PFSK-1 (cell line): ENCODE data around the gene NPIPB12. TPM values are rescaled to one million over a fixed set of nuclear protein-coding genes. Genes with fewer than 3 reads are reported as not detected.
"Not testable (repeated sequence)": the region's sequence is repeated elsewhere in the genome, so short reads cannot be mapped to it uniquely, and the experiment has no call there.

ENCODE experiments used
- FOXP2 ChIP-seq: optimal IDR thresholded peaks from 2 replicates; pipeline ENCODE3; 2011; ENCODE audit warnings: borderline replicate concordance, control low read depth, inconsistent platforms; ENCODE audit not compliant: insufficient read depth; ENCODE audit errors: extremely low read length, extremely low read depth
- POLR2AphosphoS5 ChIP-seq: IDR thresholded peaks from 2 replicates; pipeline ENCODE4 v1.6.1; 2012; ENCODE audit warnings: low read depth, mild to moderate bottlenecking, control low read depth, low read length, moderate library complexity
- REST ChIP-seq, 2 experiments: IDR thresholded peaks; 2 replicates each; pipeline versions ENCODE4 v1.6.1 to v1.8.0; 2011 to 2012; ENCODE audit warnings: low read depth in 2 of 2, low read length in 2 of 2, control low read depth in 1 of 2, inconsistent platforms in 1 of 2, mild to moderate bottlenecking in 1 of 2, moderate library complexity in 1 of 2; ENCODE audit not compliant: insufficient read depth in 1 of 2
- TAF1 ChIP-seq: IDR thresholded peaks from 2 replicates; pipeline ENCODE4 v1.6.1; 2012; ENCODE audit warnings: low read length, control low read depth, borderline replicate concordance; ENCODE audit not compliant: insufficient read depth
- polyA plus RNA-seq: library from polyadenylated mRNA; unstranded; fragments of >200 nt; gene quantifications from one replicate; pipeline ENCODE4 v1.2.1, GENCODE V29; 2012; ENCODE audit warnings: low read depth, missing spikeins; ENCODE audit not compliant: insufficient read length

Gene NPIPB12
- polyA plus RNA-seq = 28.6 TPM

- not testable (repeated sequence) for TF ChIP-seq POLR2AphosphoS5; REST (IDR thresholded peaks at IDR 0.05; ENCODE audit: insufficient read depth in 1 of 2, low read depth in 2 of 2, low read length in 2 of 2); TAF1
Measured at GRCh38 chr16:29506308-29506707, at the start of gene NPIPB12. Gene NPIPB12 (minus strand): TSS chr16:29506408.

GRCh38 chr16:29459706-29460646 lies 46.2 kb downstream of the NPIPB12 start, which contains the start of gene SULT1A4:
Gene SULT1A4 (plus strand): TSS chr16:29459913. CDS start chr16:29461386, 1,473 bp downstream.
- TF ChIP-seq POLR2AphosphoS5; REST (IDR thresholded peaks at IDR 0.05; ENCODE audit: insufficient read depth in 1 of 2, low read depth in 2 of 2, low read length in 2 of 2); TAF1: not testable (repeated sequence)

- TF ChIP-seq TAF1; FOXP2; REST (IDR thresholded peaks at IDR 0.05; ENCODE audit: insufficient read depth in 1 of 2, low read depth in 2 of 2, low read length in 2 of 2): not testable (repeated sequence)
Measured at GRCh38 chr16:29454269-29454668, 51.9 kb downstream of the NPIPB12 start, which contains the start of the genes BOLA2 and SLX1B. Gene BOLA2 (minus strand): TSS chr16:29454351. CDS start chr16:29454253, 98 bp downstream. Gene SLX1B (plus strand): TSS chr16:29454533.
